NB4 (cell line): ENCODE measurements around the gene BMPER.

ENCODE experiments used
- TF ChIP-seq, protein P1 (sequence below): IDR thresholded peaks from one replicate; pipeline ENCODE4 v1.5.1; 2012; ENCODE audit warnings: low read depth, low read length
- TF ChIP-seq, protein P2 (sequence below): IDR thresholded peaks from 2 replicates; pipeline ENCODE4 v1.6.1; 2011; ENCODE audit warnings: low read depth, low read length

DNA sequence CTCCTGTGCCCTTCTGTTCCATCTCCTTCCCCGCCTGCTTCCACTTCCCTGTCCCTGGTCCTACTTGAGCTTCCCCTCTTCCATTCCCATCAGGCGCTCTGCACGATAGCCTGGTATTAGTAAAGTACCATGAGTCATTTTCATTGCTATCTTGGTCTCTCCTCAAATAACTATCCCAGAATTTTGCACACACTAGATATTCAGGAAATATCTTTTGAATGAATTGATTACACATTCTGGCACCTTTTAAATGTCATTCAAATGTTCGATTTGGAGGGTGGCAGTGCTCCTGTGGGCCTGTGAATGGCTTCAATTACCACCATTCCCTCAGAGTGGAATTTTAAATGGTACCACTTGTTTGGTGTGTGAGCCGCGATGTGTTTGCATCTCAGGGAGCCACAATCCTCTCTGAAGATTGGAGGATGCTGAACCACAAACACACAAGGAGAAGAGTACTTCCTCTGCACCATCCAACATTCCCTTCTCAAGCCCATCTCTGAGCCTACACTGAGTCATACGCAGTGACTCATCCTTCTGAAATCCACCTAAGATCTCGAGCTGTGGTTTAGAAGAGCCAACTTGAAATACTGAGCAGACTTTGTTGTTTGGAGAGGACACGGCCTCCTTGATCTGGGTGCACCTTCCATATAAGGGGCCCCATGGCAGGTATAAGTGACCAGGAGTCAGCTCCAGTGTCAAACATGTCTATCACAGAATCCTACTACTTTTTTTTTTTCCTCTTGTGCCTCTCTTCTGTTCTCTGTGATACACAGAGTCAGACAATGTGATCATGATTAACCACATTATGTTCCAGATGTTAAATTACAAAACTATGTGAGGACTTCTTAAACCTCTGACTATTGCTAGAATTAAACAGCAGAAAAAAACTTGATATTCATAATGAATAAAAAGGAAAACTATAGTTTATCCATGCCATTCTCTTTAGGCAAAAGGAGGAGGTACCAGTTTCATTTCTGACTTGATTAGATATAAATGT is 81.9 kb downstream of the BMPER start:
- TF ChIP-seq, protein P1, sequence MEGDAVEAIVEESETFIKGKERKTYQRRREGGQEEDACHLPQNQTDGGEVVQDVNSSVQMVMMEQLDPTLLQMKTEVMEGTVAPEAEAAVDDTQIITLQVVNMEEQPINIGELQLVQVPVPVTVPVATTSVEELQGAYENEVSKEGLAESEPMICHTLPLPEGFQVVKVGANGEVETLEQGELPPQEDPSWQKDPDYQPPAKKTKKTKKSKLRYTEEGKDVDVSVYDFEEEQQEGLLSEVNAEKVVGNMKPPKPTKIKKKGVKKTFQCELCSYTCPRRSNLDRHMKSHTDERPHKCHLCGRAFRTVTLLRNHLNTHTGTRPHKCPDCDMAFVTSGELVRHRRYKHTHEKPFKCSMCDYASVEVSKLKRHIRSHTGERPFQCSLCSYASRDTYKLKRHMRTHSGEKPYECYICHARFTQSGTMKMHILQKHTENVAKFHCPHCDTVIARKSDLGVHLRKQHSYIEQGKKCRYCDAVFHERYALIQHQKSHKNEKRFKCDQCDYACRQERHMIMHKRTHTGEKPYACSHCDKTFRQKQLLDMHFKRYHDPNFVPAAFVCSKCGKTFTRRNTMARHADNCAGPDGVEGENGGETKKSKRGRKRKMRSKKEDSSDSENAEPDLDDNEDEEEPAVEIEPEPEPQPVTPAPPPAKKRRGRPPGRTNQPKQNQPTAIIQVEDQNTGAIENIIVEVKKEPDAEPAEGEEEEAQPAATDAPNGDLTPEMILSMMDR = no peak
- TF ChIP-seq, protein P2, sequence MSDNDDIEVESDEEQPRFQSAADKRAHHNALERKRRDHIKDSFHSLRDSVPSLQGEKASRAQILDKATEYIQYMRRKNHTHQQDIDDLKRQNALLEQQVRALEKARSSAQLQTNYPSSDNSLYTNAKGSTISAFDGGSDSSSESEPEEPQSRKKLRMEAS = no peak
